HUES64 (cell line): ENCODE results near the gene ABHD12.

Source experiments
- H3K27ac ChIP-seq: 2 replicates; pipeline ENCODE4 v1.7.0; 2013; ENCODE audit warnings: low read depth, low read length, inconsistent platforms
- H3K27me3 ChIP-seq: 2 replicates; pipeline ENCODE4 v1.6.1; 2013; ENCODE audit warnings: mild to moderate bottlenecking, low read length; ENCODE audit not compliant: insufficient read depth
- H3K36me3 ChIP-seq: 2 replicates; pipeline ENCODE4 v1.6.1; 2013; ENCODE audit warnings: mild to moderate bottlenecking, low read length; ENCODE audit not compliant: insufficient read depth
- H3K4me1 ChIP-seq: 2 replicates; pipeline ENCODE4 v1.6.1; 2013; ENCODE audit warnings: mild to moderate bottlenecking, low read length, moderate library complexity; ENCODE audit not compliant: insufficient read depth
- H3K4me3 ChIP-seq: 2 replicates; pipeline ENCODE4 v1.5.1; 2013; ENCODE audit warnings: mild to moderate bottlenecking, low read length, moderate library complexity
- H3K9ac ChIP-seq: 2 replicates; pipeline ENCODE4 v1.6.1; 2013; ENCODE audit warnings: mild to moderate bottlenecking, low read depth, low read length
- H3K9me3 ChIP-seq: 2 replicates; pipeline ENCODE4 v1.6.1; 2013; ENCODE audit warnings: low read depth, low read length; ENCODE audit not compliant: insufficient read depth
- WGBS: fragments of 150-250, 120-280 bp; methylation state at CpG from one replicate; pipeline ENCODE4 v1.1.7; 2013; ENCODE audit warnings: missing lambda C conversion rate; 5-methylcytosine and 5-hydroxymethylcytosine counted together

The ABHD12 gene

GRCh38 chr20:25291432-25292133 is 99.1 kb downstream of the ABHD12 start:
- no peaks in the 10 kb centered on the region for H3K9me3 ChIP-seq
- H3K9ac ChIP-seq = no peak overlapping the region
- 93% methylated on average over 26 of the region's 26 CpGs for WGBS
- no peaks in the 10 kb centered on the region for H3K4me1 ChIP-seq
- peaks cover 52% of the 10 kb centered on the region for H3K36me3 ChIP-seq
- no peak overlapping the region for H3K27ac ChIP-seq
- H3K27me3 ChIP-seq = no peaks in the 10 kb centered on the region
- no peak overlapping the region for H3K4me3 ChIP-seq

- Histone ChIP-seq H3K27me3 (no peaks in the 10 kb centered on the region), H3K9ac (no peak overlapping the region), H3K4me1 (no peaks in the 10 kb centered on the region), H3K9me3 (no peaks in the 10 kb centered on the region), H3K4me3 (no peak overlapping the region), H3K27ac (no peak overlapping the region), H3K36me3 (peaks cover 54% of the 10 kb centered on the region)
- WGBS = 91% methylated on average over 22 of the region's 22 CpGs
Measured at GRCh38 chr20:25290646-25291431, 99.8 kb downstream of the ABHD12 start.

GRCh38 chr20:25289886-25290597 is 100.6 kb downstream of the ABHD12 start:
- H3K4me1 ChIP-seq = no peaks in the 10 kb centered on the region
- no peaks in the 10 kb centered on the region for H3K27me3 ChIP-seq
- no peak overlapping the region for H3K4me3 ChIP-seq
- no peak overlapping the region for H3K27ac ChIP-seq
- H3K36me3 ChIP-seq = peaks cover 61% of the 10 kb centered on the region
- H3K9ac ChIP-seq = no peak overlapping the region
- WGBS = 94% methylated on average over 24 of the region's 24 CpGs
- H3K9me3 ChIP-seq = no peaks in the 10 kb centered on the region

- H3K9ac ChIP-seq = no peak overlapping the region
- H3K36me3 ChIP-seq = peaks cover 72% of the 10 kb centered on the region
- 96% methylated on average over 22 of the region's 22 CpGs for WGBS
Measured at GRCh38 chr20:25288291-25289181, 102.1 kb downstream of the ABHD12 start.

GRCh38 chr20:25287631-25288290 is 102.9 kb downstream of the ABHD12 start:
- Histone ChIP-seq H3K9me3 (no peaks in the 10 kb centered on the region), H3K4me1 (no peaks in the 10 kb centered on the region), H3K4me3 (no peak overlapping the region), H3K9ac (no peak overlapping the region), H3K27me3 (no peaks in the 10 kb centered on the region), H3K27ac (no peak overlapping the region), H3K36me3 (peaks cover 77% of the 10 kb centered on the region)
- 96% methylated on average over 16 of the region's 16 CpGs for WGBS

More at GRCh38 chr20:25288291-25289181, 102.1 kb downstream of the ABHD12 start:
- Histone ChIP-seq H3K9me3 (no peaks in the 10 kb centered on the region), H3K27ac (no peak overlapping the region), H3K4me1 (no peaks in the 10 kb centered on the region), H3K27me3 (no peaks in the 10 kb centered on the region), H3K4me3 (no peak overlapping the region)

- H3K4me1 ChIP-seq = no peaks in the 10 kb centered on the region
- no peaks in the 10 kb centered on the region for H3K9me3 ChIP-seq
- H3K27me3 ChIP-seq = no peaks in the 10 kb centered on the region
- H3K36me3 ChIP-seq = peaks cover 78% of the 10 kb centered on the region
- no peak overlapping the region for H3K27ac ChIP-seq
- WGBS = 95% methylated on average over 12 of the region's 12 CpGs
- no peak overlapping the region for H3K9ac ChIP-seq
- H3K4me3 ChIP-seq = no peak overlapping the region
Measured at GRCh38 chr20:25286917-25287316, 103.7 kb downstream of the ABHD12 start.

GRCh38 chr20:25285856-25286798 is 104.5 kb downstream of the ABHD12 start:
- 92% methylated on average over 24 of the region's 24 CpGs for WGBS
- peaks cover 78% of the 10 kb centered on the region for H3K36me3 ChIP-seq

GRCh38 chr20:25285091-25285647 is 105.5 kb downstream of the ABHD12 start:
- no peak overlapping the region for H3K4me3 ChIP-seq
- no peaks in the 10 kb centered on the region for H3K27me3 ChIP-seq
- no peak overlapping the region for H3K9ac ChIP-seq
- no peak overlapping the region for H3K27ac ChIP-seq
- H3K4me1 ChIP-seq = no peaks in the 10 kb centered on the region
- peaks cover 80% of the 10 kb centered on the region for H3K36me3 ChIP-seq
- H3K9me3 ChIP-seq = no peaks in the 10 kb centered on the region
- WGBS = 91% methylated on average over 26 of the region's 26 CpGs

More at GRCh38 chr20:25285856-25286798, 104.5 kb downstream of the ABHD12 start:
- H3K27me3 ChIP-seq = no peaks in the 10 kb centered on the region
- H3K4me1 ChIP-seq = no peaks in the 10 kb centered on the region
- no peak overlapping the region for H3K4me3 ChIP-seq
- H3K9ac ChIP-seq = no peak overlapping the region
- H3K9me3 ChIP-seq = no peaks in the 10 kb centered on the region
- no peak overlapping the region for H3K27ac ChIP-seq

GRCh38 chr20:25284131-25284601 is 106.5 kb downstream of the ABHD12 start:
- Histone ChIP-seq H3K36me3 (peaks cover 80% of the 10 kb centered on the region), H3K4me3 (no peak overlapping the region), H3K27ac (no peak overlapping the region), H3K27me3 (no peaks in the 10 kb centered on the region), H3K4me1 (no peaks in the 10 kb centered on the region), H3K9me3 (no peaks in the 10 kb centered on the region), H3K9ac (no peak overlapping the region)
- 96% methylated on average over 17 of the region's 17 CpGs for WGBS
